Endodermal cell (in vitro differentiated cells): ENCODE results near the gene TOM1L1. TPM values are rescaled to one million over a fixed set of nuclear protein-coding genes. Genes with fewer than 3 reads are reported as not detected.
A peak's percentile ranks its signal among the peaks of the same experiment; 100 is the strongest.

ENCODE experiments used
- DNase-seq: peaks from one replicate; pipeline ENCODE4 v3.0.0-alpha.2; 2017
- H3K27ac ChIP-seq: 2 replicates; pipeline ENCODE4 v1.5.1; 2013; ENCODE audit warnings: mild to moderate bottlenecking, low read depth, low read length, moderate library complexity
- H3K27me3 ChIP-seq: 2 replicates; pipeline ENCODE4 v1.6.1; 2013; ENCODE audit warnings: mild to moderate bottlenecking, low read length, moderate library complexity; ENCODE audit not compliant: insufficient read depth, control insufficient read depth, poor library complexity, severe bottlenecking
- H3K36me3 ChIP-seq: 2 replicates; pipeline ENCODE4 v1.7.0; 2013; ENCODE audit warnings: mild to moderate bottlenecking, low read length, moderate library complexity; ENCODE audit not compliant: control insufficient read depth, insufficient read depth
- H3K4me1 ChIP-seq: one replicate; pipeline ENCODE4 v1.7.0; 2013; ENCODE audit warnings: low read length; ENCODE audit not compliant: control insufficient read depth, insufficient read depth
- H3K4me3 ChIP-seq: 2 replicates; pipeline ENCODE4 v1.5.1; 2013; ENCODE audit warnings: mild to moderate bottlenecking, low read length, moderate library complexity
- H3K9ac ChIP-seq: 2 replicates; pipeline ENCODE4 v1.6.1; 2013; ENCODE audit warnings: mild to moderate bottlenecking, low read length, moderate library complexity; ENCODE audit not compliant: poor library complexity, severe bottlenecking; ENCODE audit errors: extremely low read depth
- H3K9me3 ChIP-seq: 2 replicates; pipeline ENCODE4 v1.6.1; 2013; ENCODE audit warnings: mild to moderate bottlenecking, low read length, moderate library complexity; ENCODE audit not compliant: control insufficient read depth
- H3K27ac Mint-ChIP-seq: 2 replicates; pipeline ENCODE4 v1.8.0; 2020; ENCODE audit warnings: mixed read lengths
- H3K27me3 Mint-ChIP-seq: 2 replicates; pipeline ENCODE4 v1.8.0; 2021; ENCODE audit warnings: mild to moderate bottlenecking, mixed read lengths; ENCODE audit not compliant: insufficient read depth
- H3K36me3 Mint-ChIP-seq: 2 replicates; pipeline ENCODE4 v1.8.0; 2020; ENCODE audit warnings: low read depth, mixed read lengths
- H3K4me1 Mint-ChIP-seq: 2 replicates; pipeline ENCODE4 v1.8.0; 2020; ENCODE audit warnings: mixed read lengths
- H3K4me3 Mint-ChIP-seq: 2 replicates; pipeline ENCODE4 v1.8.0; 2020; ENCODE audit warnings: mild to moderate bottlenecking, moderate library complexity, mixed read lengths
- H3K9me3 Mint-ChIP-seq: 2 replicates; pipeline ENCODE4 v1.8.0; 2020; ENCODE audit warnings: mild to moderate bottlenecking, mixed read lengths
- CTCF ChIP-seq: fragments of 200-600 bp; sonication (generic); conservative IDR thresholded peaks from 2 replicates; pipeline ENCODE4 v1.5.0; 2021; ENCODE audit warnings: antibody characterized with exemption, mild to moderate bottlenecking
- WGBS, 2 experiments: methylation state at CpG; one replicate each; pipeline versions ENCODE4 v1.1.5 to v1.1.7; 2013; ENCODE audit warnings: missing lambda C conversion rate in 2 of 2, mixed read lengths in 1 of 2; ENCODE audit not compliant: insufficient coverage in 1 of 2, insufficient read length in 1 of 2; 5-methylcytosine and 5-hydroxymethylcytosine counted together
- total RNA-seq, 2 donors: library from RNA; stranded (reverse); fragmentation: NEBNext Ultra II Directional in 1 of 2; extraction: Animal tissue kit (Norgen Biotek cat#: 25700) in 1 of 2; gene quantifications; 2 replicates in 1 of 2; 3 replicates in 1 of 2; pipeline ENCODE4 v1.2.1, GENCODE V29; 2021

TOM1L1 gene
- total RNA-seq, 2 donors from 2014 or later, result 54.9 to 55.6 TPM

- H3K4me1 ChIP-seq, result peaks cover 3% of the 10 kb centered on the region
- peak within 1 kb of the TSS; percentile 83 for H3K27ac ChIP-seq
- no peaks in the 10 kb centered on the region for H3K9me3 Mint-ChIP-seq
- peak within 1 kb of the TSS; percentile 91 for H3K9ac ChIP-seq
- peaks cover 32% of the 10 kb centered on the region for H3K36me3 ChIP-seq
- peak; percentile 99 for DNase-seq
- no peaks in the 10 kb centered on the region for H3K9me3 ChIP-seq
- peak; percentile 69 for TF ChIP-seq CTCF
- 0% methylated on average over 19 to 57 of the region's 57 CpGs for WGBS, 2 experiments
- H3K27me3 ChIP-seq, result no peaks in the 10 kb centered on the region
- H3K4me3 ChIP-seq, result peak within 1 kb of the TSS; percentile 99
- peaks cover 28% of the 10 kb centered on the region for H3K36me3 Mint-ChIP-seq
- H3K27me3 Mint-ChIP-seq, result no peaks in the 10 kb centered on the region
- peaks cover 22% of the 10 kb centered on the region for H3K4me1 Mint-ChIP-seq
- H3K27ac Mint-ChIP-seq, result no peak within 1 kb of the TSS
- no peak within 1 kb of the TSS for H3K4me3 Mint-ChIP-seq
These were observed 67.8 kb downstream of the TOM1L1 start, which contains the start of the genes COX11 and STXBP4 for GRCh38 chr17:54968262-54968987. COX11 (minus strand) TSS chr17:54968654; CDS start chr17:54968646, 8 bp downstream. STXBP4 (plus strand) TSS chr17:54968765; CDS start chr17:54986220, 17,455 bp downstream.

GRCh38 chr17:54968988-54969332 lies 68.3 kb downstream of the TOM1L1 start:
- 0 to 1% methylated on average over 8 to 13 of the region's 13 CpGs for WGBS, 2 experiments
- no peaks in the 10 kb centered on the region for H3K27me3 ChIP-seq
- no peaks in the 10 kb centered on the region for H3K9me3 ChIP-seq
- peaks cover 3% of the 10 kb centered on the region for H3K4me1 ChIP-seq
- Mint-ChIP-seq H3K4me3 (no peak overlapping the region), H3K4me1 (peaks cover 22% of the 10 kb centered on the region), H3K27me3 (no peaks in the 10 kb centered on the region), H3K27ac (no peak overlapping the region), H3K36me3 (peaks cover 24% of the 10 kb centered on the region), H3K9me3 (no peaks in the 10 kb centered on the region)
- no peak for DNase-seq
- peak overlapping the region; percentile 91 for H3K9ac ChIP-seq
- peak overlapping the region; percentile 99 for H3K4me3 ChIP-seq
- peak overlapping the region; percentile 83 for H3K27ac ChIP-seq
- H3K36me3 ChIP-seq, result peaks cover 26% of the 10 kb centered on the region
- TF ChIP-seq CTCF, result no peak

- peak overlapping the region; percentile 99 for H3K4me3 ChIP-seq
- H3K9me3 Mint-ChIP-seq, result peaks cover 3% of the 10 kb centered on the region
- peaks cover 17% of the 10 kb centered on the region for H3K36me3 ChIP-seq
- H3K9me3 ChIP-seq, result no peaks in the 10 kb centered on the region
- 82 to 85% methylated on average over 3 to 7 of the region's 7 CpGs for WGBS, 2 experiments
- H3K9ac ChIP-seq, result peak overlapping the region; percentile 91
- no peak overlapping the region for H3K4me3 Mint-ChIP-seq
- H3K4me1 ChIP-seq, result peaks cover 3% of the 10 kb centered on the region
- peaks cover 19% of the 10 kb centered on the region for H3K36me3 Mint-ChIP-seq
- H3K27me3 ChIP-seq, result no peaks in the 10 kb centered on the region
- H3K27me3 Mint-ChIP-seq, result no peaks in the 10 kb centered on the region
- no peak for DNase-seq
- no peak overlapping the region for H3K27ac Mint-ChIP-seq
- TF ChIP-seq CTCF, result no peak
- no peak overlapping the region for H3K27ac ChIP-seq
- peaks cover 22% of the 10 kb centered on the region for H3K4me1 Mint-ChIP-seq
These were observed 69.3 kb downstream of the TOM1L1 start for GRCh38 chr17:54969658-54970572.
